Endothelial cell (in vitro differentiated cells): Measurements from ENCODE around the gene PAPPA. TPM values are rescaled to one million over a fixed set of nuclear protein-coding genes. Genes with fewer than 3 reads are reported as not detected.

ENCODE experiments used
- DNase-seq: peaks from one replicate; pipeline ENCODE4 v3.0.0; 2021; ENCODE audit warnings: low spot score
- H3K27ac Mint-ChIP-seq: one replicate; pipeline ENCODE4 v1.8.0; 2021; ENCODE audit warnings: mixed read lengths, inconsistent platforms; ENCODE audit not compliant: unreplicated experiment
- H3K27me3 Mint-ChIP-seq: one replicate; pipeline ENCODE4 v1.8.0; 2021; ENCODE audit warnings: mild to moderate bottlenecking, moderate library complexity, mixed read lengths, inconsistent platforms; ENCODE audit not compliant: unreplicated experiment
- H3K36me3 Mint-ChIP-seq: one replicate; pipeline ENCODE4 v1.8.0; 2021; ENCODE audit warnings: mild to moderate bottlenecking, low read depth, mixed read lengths, inconsistent platforms; ENCODE audit not compliant: unreplicated experiment
- H3K4me1 Mint-ChIP-seq: one replicate; pipeline ENCODE4 v1.8.0; 2021; ENCODE audit warnings: mild to moderate bottlenecking, mixed read lengths, inconsistent platforms; ENCODE audit not compliant: unreplicated experiment
- H3K4me3 Mint-ChIP-seq: one replicate; pipeline ENCODE4 v1.8.0; 2021; ENCODE audit warnings: mild to moderate bottlenecking, mixed read lengths, inconsistent platforms; ENCODE audit not compliant: unreplicated experiment
- H3K9me3 Mint-ChIP-seq: one replicate; pipeline ENCODE4 v1.8.0; 2021; ENCODE audit warnings: mixed read lengths, inconsistent platforms; ENCODE audit not compliant: unreplicated experiment
- total RNA-seq: library from RNA; stranded (reverse); fragmentation: NEBNext Ultra II Directional; extraction: Animal tissue kit (Norgen Biotek cat#: 25700); gene quantifications from one replicate; pipeline ENCODE4 v1.2.1, GENCODE V29; 2021; ENCODE audit not compliant: unreplicated experiment
- TF ChIP-seq, protein P1 (sequence below): fragments of 200-600 bp; sonication (generic); IDR thresholded peaks from one replicate; pipeline ENCODE4 v1.5.0; 2021; ENCODE audit warnings: antibody characterized with exemption; ENCODE audit not compliant: unreplicated experiment

The PAPPA gene
- total RNA-seq, 1 donor from 2014 or later, result 1.4 TPM

DNA sequence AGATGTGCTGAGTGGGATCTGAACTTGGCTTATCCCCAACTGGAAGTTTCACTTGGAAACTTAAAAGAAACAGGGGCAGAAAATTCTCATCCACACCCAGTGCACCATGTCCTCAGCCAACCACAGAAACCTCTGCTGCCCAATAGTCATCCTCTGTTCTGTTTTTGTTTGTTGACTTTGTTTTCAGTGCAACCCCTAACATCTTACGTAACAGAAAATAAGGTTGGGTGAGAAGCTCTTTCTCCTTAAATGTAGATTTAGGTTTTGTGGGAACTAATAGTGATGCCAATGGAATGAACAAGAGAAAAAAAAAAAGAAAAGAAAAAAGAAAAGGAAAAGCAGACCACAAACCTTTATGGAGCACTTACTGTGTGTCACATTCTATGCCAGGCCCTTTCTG lies 262.8 kb downstream of the PAPPA start:
- no peak for DNase-seq
- Mint-ChIP-seq H3K27me3 (no peaks in the 10 kb centered on the region), H3K27ac (no peak overlapping the region), H3K36me3 (no peaks in the 10 kb centered on the region), H3K4me1 (no peaks in the 10 kb centered on the region), H3K9me3 (no peaks in the 10 kb centered on the region), H3K4me3 (no peak overlapping the region)
- TF ChIP-seq, protein P1, sequence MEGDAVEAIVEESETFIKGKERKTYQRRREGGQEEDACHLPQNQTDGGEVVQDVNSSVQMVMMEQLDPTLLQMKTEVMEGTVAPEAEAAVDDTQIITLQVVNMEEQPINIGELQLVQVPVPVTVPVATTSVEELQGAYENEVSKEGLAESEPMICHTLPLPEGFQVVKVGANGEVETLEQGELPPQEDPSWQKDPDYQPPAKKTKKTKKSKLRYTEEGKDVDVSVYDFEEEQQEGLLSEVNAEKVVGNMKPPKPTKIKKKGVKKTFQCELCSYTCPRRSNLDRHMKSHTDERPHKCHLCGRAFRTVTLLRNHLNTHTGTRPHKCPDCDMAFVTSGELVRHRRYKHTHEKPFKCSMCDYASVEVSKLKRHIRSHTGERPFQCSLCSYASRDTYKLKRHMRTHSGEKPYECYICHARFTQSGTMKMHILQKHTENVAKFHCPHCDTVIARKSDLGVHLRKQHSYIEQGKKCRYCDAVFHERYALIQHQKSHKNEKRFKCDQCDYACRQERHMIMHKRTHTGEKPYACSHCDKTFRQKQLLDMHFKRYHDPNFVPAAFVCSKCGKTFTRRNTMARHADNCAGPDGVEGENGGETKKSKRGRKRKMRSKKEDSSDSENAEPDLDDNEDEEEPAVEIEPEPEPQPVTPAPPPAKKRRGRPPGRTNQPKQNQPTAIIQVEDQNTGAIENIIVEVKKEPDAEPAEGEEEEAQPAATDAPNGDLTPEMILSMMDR, result no peak

DNA sequence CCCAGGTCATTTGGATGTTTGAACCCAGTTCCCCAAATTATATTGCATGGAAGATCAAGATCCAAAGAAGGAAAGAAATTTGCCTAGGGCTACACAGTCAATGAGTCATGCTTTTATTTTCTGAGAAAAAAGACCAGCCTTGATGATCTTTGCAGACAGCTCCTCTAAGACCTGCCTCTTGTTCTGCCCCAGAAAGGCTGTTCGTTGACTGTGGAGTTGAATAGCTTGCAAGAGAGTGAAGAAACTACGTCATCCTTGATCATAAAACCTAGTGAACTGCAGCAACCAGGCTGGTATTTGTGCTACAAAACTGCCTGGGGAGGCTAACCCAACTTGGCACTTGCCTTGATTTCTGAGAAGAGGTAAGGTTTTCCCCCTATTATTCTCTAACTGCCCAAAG lies 263.9 kb downstream of the PAPPA start:
- Mint-ChIP-seq H3K4me1 (no peaks in the 10 kb centered on the region), H3K27me3 (no peaks in the 10 kb centered on the region), H3K4me3 (no peak overlapping the region), H3K9me3 (no peaks in the 10 kb centered on the region), H3K27ac (no peak overlapping the region), H3K36me3 (no peaks in the 10 kb centered on the region)
- no peak for DNase-seq
- TF ChIP-seq, protein P1, result no peak

DNA sequence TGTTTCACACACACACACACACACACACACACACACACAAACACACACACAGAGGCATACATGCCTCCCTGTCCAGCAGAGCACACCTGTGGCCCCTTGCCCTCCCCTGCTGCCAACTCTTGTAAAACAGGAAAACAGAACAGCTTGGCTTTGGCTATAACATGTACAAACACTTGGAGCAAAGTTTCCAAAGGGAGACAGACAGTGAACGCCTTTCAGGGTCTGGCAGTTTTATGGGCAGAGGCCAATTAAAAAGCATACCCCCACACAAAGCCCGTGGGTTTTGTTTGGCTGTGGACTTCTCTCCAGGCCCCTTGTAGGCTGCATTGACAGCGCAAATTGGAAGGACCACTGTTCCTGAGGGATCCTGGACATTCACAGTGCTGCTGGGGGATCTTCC lies 265.6 kb downstream of the PAPPA start:
- Mint-ChIP-seq H3K27me3 (no peaks in the 10 kb centered on the region), H3K4me1 (no peaks in the 10 kb centered on the region), H3K36me3 (peaks cover 3% of the 10 kb centered on the region), H3K4me3 (no peak overlapping the region), H3K27ac (no peak overlapping the region), H3K9me3 (no peaks in the 10 kb centered on the region)
- TF ChIP-seq, protein P1, result no peak
- no peak for DNase-seq

DNA sequence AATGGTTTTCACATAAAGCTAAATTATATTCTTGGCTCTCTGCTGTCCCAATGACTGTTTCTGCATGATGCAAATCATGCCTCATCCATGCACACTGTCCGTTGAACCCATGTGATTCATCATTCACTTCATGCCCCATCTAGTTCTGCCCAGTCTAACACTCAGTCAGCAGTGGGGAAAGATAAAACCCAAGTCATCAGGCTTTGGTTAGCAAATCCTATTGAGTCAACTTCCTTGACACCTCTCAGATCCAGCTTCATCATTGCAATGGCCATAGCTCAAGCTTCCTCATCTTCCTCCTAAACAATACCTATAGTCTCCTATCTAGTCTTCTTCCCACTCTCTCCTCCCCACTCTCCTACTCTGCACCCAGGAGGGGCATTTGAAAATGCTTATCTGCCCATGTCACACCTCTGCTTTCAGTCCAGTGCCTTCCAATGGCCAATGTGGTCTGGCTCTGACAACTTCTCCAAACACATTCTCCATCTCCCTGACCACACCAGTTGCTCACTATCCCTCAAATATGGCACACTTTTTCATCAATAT lies 267.5 kb downstream of the PAPPA start:
- Mint-ChIP-seq H3K9me3 (no peaks in the 10 kb centered on the region), H3K36me3 (peaks cover 3% of the 10 kb centered on the region), H3K27ac (no peak overlapping the region), H3K27me3 (no peaks in the 10 kb centered on the region), H3K4me3 (no peak overlapping the region), H3K4me1 (no peaks in the 10 kb centered on the region)
- TF ChIP-seq, protein P1, result no peak
- DNase-seq, result no peak

DNA sequence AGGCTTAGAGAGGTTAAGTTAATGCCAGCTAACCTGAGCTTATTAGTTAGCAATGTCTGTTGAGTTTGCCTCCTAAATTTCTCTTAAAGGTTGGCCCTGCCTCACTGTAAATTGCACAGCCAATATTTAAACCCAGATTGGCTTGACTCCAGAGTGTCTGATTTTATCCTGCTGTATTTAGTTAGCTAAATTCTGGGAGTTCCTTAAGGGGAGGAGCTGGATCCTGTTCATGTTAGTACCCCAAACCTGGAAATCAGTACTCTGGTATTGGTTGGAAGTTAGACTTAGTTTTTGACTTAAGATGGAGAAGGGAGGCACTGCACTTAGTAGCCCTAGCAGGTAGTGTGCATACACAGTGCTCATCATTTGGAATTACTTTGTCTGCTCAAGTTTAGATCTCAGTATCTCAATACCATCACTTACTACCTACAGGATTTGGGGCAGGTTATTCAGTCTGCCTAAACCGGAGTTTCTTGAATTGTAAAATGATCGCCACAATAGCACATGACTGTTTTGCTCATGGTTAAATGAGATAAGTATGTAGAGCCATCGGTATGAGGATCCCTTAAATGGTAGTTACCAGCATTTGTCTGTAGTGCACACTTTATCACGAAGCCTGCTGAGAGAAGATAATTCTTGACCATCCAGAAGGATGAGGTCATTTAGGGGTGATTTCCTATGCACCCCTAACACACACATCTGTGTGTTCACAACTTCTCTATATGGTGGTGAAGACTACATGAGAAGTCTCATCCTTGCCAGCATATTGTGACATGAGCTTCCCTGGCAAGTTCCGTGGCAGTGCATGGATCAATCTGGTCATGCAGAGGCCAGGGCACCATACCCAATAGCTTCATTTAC lies 268.8 kb downstream of the PAPPA start:
- H3K4me3 Mint-ChIP-seq, result no peak overlapping the region
- no peaks in the 10 kb centered on the region for H3K27me3 Mint-ChIP-seq
- no peaks in the 10 kb centered on the region for H3K9me3 Mint-ChIP-seq
- no peak for DNase-seq
- H3K27ac Mint-ChIP-seq, result no peak overlapping the region
- H3K36me3 Mint-ChIP-seq, result peaks cover 3% of the 10 kb centered on the region
- H3K4me1 Mint-ChIP-seq, result no peaks in the 10 kb centered on the region
- TF ChIP-seq, protein P1, result no peak
